Brain microvascular endothelial cell (primary cell): ENCODE results near the gene TEDC2.

Source experiments
- DNase-seq: peaks from one replicate; pipeline ENCODE4 v3.0.0-alpha.2; 2020
- H3K27ac ChIP-seq: fragments of 250-450 bp; sonication (Bioruptor Pico); 2 replicates; pipeline ENCODE4 v1.5.1; 2020; ENCODE audit warnings: mild to moderate bottlenecking, moderate library complexity
- H3K27me3 ChIP-seq: fragments of 250-450 bp; sonication (Bioruptor Pico); replicated peaks from 2 replicates; pipeline ENCODE4 v1.5.1; 2020; ENCODE audit warnings: mild to moderate bottlenecking
- H3K36me3 ChIP-seq: fragments of 250-450 bp; sonication (Bioruptor Pico); replicated peaks from 2 replicates; pipeline ENCODE4 v1.5.1; 2020; ENCODE audit warnings: mild to moderate bottlenecking
- H3K4me3 ChIP-seq: 2 replicates; pipeline ENCODE4 v1.5.1; 2011; ENCODE audit warnings: low read depth, mild to moderate bottlenecking, control low read depth, low read length, moderate library complexity
- in situ Hi-C: cut with HindIII; loops from 2 replicates; pipeline ENCODE4 v1.10.0; 2017; ENCODE audit warnings: low sequenced_read_pairs, low pct_ligation_motif_present
- TF ChIP-seq, protein P1 (sequence below): IDR thresholded peaks from 2 replicates; pipeline ENCODE4 v1.5.1; 2011; ENCODE audit warnings: low read depth, mild to moderate bottlenecking, moderate library complexity, low read length, control low read depth, inconsistent platforms; ENCODE audit errors: missing control alignments

TEDC2 gene

GRCh38 chr16:2497695-2498484, 38.0 kb downstream of the TEDC2 start:
- in situ Hi-C loops = no loop called here
- Histone ChIP-seq H3K4me3 (no peak overlapping the region), H3K27ac (no peak overlapping the region), H3K27me3 (no peaks in the 10 kb centered on the region), H3K36me3 (peaks cover 14% of the 10 kb centered on the region)
- TF ChIP-seq, protein P1, sequence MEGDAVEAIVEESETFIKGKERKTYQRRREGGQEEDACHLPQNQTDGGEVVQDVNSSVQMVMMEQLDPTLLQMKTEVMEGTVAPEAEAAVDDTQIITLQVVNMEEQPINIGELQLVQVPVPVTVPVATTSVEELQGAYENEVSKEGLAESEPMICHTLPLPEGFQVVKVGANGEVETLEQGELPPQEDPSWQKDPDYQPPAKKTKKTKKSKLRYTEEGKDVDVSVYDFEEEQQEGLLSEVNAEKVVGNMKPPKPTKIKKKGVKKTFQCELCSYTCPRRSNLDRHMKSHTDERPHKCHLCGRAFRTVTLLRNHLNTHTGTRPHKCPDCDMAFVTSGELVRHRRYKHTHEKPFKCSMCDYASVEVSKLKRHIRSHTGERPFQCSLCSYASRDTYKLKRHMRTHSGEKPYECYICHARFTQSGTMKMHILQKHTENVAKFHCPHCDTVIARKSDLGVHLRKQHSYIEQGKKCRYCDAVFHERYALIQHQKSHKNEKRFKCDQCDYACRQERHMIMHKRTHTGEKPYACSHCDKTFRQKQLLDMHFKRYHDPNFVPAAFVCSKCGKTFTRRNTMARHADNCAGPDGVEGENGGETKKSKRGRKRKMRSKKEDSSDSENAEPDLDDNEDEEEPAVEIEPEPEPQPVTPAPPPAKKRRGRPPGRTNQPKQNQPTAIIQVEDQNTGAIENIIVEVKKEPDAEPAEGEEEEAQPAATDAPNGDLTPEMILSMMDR = no peak
- no peak for DNase-seq

DNA sequence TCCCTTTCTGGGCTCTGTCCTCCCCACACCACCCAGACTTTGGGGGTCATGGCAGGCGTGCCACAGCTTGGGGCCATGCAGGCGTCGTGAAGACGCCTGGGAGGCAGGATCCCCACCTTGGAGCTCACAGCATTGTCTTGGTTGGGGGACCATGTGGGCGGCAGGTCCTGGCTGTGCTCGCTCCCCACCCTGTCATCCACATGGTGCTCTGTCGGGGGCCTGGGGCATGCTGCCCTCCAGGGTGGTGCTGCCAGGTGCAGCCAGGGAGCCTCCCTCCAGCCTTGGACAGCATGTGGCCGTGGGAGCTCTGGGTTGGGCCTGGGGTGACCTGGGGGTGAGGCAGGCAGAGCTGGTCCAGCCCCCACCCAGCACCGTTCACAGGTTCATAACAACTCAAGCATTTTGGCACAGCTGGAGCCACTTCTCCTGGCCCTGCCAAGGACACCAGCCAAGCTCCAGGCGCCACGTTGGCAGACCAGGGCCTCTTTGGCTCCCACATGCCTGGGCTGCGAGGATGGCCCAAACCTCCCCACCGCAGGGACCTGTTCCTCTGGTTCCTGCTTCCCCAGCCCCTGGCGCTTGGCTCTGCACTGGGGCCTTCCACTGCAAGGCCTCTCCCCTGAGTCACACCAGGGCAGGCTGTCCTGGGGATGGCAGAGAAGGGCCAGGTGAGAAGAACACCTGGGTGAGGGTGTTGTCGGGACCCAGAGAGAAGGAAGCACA, 38.8 kb downstream of the TEDC2 start:
- Histone ChIP-seq H3K4me3 (no peak overlapping the region), H3K36me3 (peaks cover 14% of the 10 kb centered on the region), H3K27me3 (no peaks in the 10 kb centered on the region), H3K27ac (no peak overlapping the region)
- TF ChIP-seq, protein P1 = no peak
- no peak for DNase-seq
- in situ Hi-C loops = no loop called here

DNA sequence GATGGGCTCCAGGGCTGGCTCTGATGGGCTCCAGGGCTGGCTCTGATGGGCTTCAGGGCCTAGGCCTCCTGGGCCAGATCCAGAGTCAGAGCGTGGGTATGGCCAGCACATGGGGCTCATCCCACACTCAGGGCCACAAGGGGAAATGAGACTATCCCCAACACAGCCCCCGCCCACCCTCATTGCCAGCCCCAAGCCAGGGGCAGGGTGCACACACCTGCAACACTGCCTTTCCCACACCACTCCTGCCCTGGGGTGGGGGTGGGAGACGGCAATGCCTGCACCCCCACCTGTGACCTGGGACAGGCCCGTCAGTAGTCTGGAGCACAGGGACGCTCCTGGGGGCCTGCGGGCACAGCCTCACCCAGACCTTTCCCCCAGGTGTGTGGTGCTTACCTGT, 39.5 kb downstream of the TEDC2 start:
- Histone ChIP-seq H3K4me3 (no peak overlapping the region), H3K36me3 (peaks cover 14% of the 10 kb centered on the region), H3K27me3 (no peaks in the 10 kb centered on the region), H3K27ac (no peak overlapping the region)
- in situ Hi-C loops = no loop called here
- TF ChIP-seq, protein P1 = no peak
- no peak for DNase-seq

DNA sequence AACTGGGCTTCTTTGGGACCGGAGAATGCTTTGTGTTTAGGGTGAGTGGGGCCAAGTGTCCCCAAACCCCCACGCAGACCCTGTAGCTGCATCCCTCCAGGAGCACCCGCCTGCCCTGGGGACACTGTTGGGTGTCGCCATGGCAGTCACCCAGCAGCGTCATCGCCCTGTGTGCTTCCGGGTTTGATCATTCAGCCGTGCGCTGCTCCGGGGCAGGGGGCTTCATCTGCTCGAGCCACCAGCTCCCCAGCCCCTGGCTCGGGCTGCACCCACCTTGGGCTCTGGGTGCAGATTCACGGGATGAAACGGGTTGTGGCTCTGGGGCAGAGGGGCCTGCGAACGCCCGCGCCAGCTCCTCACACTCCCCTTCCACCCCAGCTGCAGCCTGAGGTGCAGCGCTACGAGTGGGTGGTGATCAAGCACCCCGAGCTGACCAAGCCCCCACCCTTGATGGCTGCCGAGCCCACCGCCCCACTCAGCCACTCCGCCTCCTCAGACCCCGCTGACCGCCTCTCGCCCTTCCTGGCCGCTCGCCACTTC, 40.1 kb downstream of the TEDC2 start:
- DNase-seq = no peak
- peaks cover 14% of the 10 kb centered on the region for H3K36me3 ChIP-seq
- in situ Hi-C loops = no loop called here

GRCh38 chr16:2500430-2500917, 40.6 kb downstream of the TEDC2 start:
- Histone ChIP-seq H3K27ac (no peak overlapping the region), H3K4me3 (no peak overlapping the region), H3K36me3 (peaks cover 14% of the 10 kb centered on the region), H3K27me3 (no peaks in the 10 kb centered on the region)
- TF ChIP-seq, protein P1 = peak; percentile 10
- no peak for DNase-seq
- in situ Hi-C loops = no loop called here

More for the DNA sequence above, 40.1 kb downstream of the TEDC2 start:
- TF ChIP-seq, protein P1 = no peak
- H3K27ac ChIP-seq = no peak overlapping the region
- no peaks in the 10 kb centered on the region for H3K27me3 ChIP-seq
- H3K4me3 ChIP-seq = no peak overlapping the region
